Heart left ventricle (tissue), 16 donors: ENCODE results near the gene SEMA3B. TPM values are rescaled to one million over a fixed set of nuclear protein-coding genes. Genes with fewer than 3 reads are reported as not detected.
A peak's percentile ranks its signal among the peaks of the same experiment; 100 is the strongest.

Experiments
- ATAC-seq, 4 donors: fragments of 200-7000 bp; cut with Tn5 transposase; one replicate each; pipeline ENCODE4 v1.9.1; 2020 to 2022; ENCODE audit warnings: moderate library complexity in 4 of 4, mild to moderate bottlenecking in 3 of 4, moderate number of reproducible peaks in 1 of 4
- DNase-seq, 5 donors: peaks; one replicate each; pipeline ENCODE4 v3.0.0-alpha.2; 2020
- H3K27ac ChIP-seq, 12 donors: fragments of 200-600 bp; sonication (generic) in 4 of 12; one replicate each; pipeline versions ENCODE4 v1.5.0 to v1.8.0; 2016 to 2022; ENCODE audit warnings: mild to moderate bottlenecking in 2 of 12
- H3K27me3 ChIP-seq, 9 donors: fragments of 200-600 bp; sonication (generic) in 2 of 9; one replicate each; pipeline versions ENCODE4 v1.5.1 to v1.8.0; 2016 to 2022; ENCODE audit warnings: mild to moderate bottlenecking in 3 of 9
- H3K36me3 ChIP-seq, 9 donors: fragments of 200-600 bp; sonication (generic) in 2 of 9; one replicate each; pipeline versions ENCODE4 v1.5.0 to v1.8.0; 2018 to 2022; ENCODE audit warnings: mild to moderate bottlenecking in 2 of 9
- H3K4me1 ChIP-seq, 12 donors: fragments of 200-600 bp; sonication (generic) in 4 of 12; one replicate each; pipeline versions ENCODE4 v1.5.0 to v1.8.0; 2016 to 2022; ENCODE audit warnings: mild to moderate bottlenecking in 3 of 12
- H3K4me3 ChIP-seq, 12 donors: fragments of 200-600 bp; sonication (generic) in 4 of 12; one replicate each; pipeline versions ENCODE4 v1.5.0 to v1.8.0; 2017 to 2022; ENCODE audit warnings: mild to moderate bottlenecking in 9 of 12, moderate library complexity in 4 of 12
- H3K9me3 ChIP-seq, 12 donors: fragments of 200-600 bp; sonication (generic) in 4 of 12; one replicate each; pipeline versions ENCODE4 v1.5.0 to v1.8.0; 2016 to 2022; ENCODE audit warnings: mild to moderate bottlenecking in 1 of 12
- CTCF ChIP-seq, 12 donors: fragments of 200-600 bp; sonication (generic) in 4 of 12; IDR thresholded peaks; one replicate each; pipeline versions ENCODE4 v1.5.0 to v1.8.0; 2018 to 2022; ENCODE audit warnings: antibody characterized with exemption in 12 of 12, mild to moderate bottlenecking in 5 of 12
- POLR2A ChIP-seq, 2 donors: fragments of 450-650 bp; IDR thresholded peaks; one replicate each; pipeline ENCODE4 v1.6.1; 2017; ENCODE audit warnings: antibody characterized with exemption in 2 of 2, mild to moderate bottlenecking in 2 of 2, moderate library complexity in 2 of 2
- WGBS, 4 donors: extraction: QIAGEN DNeasy Blood & Tissue Kit in 2 of 4; methylation state at CpG; one replicate each; pipeline versions ENCODE4 v1.1.5 to v1.1.7; 2013 to 2018; 5-methylcytosine and 5-hydroxymethylcytosine counted together
- intact Hi-C, 10 donors: fragments of 100-400 bp; cut with DNase I; formaldehyde crosslinking; loops; one replicate each; pipeline versions ENCODE4 v1.11.1 to v1.14.2; 2022
- polyA plus RNA-seq, 2 donors: library from polyadenylated mRNA; stranded (reverse); fragments of 200-250 nt; gene quantifications; one replicate each; pipeline ENCODE4 v1.2.3, GENCODE V29; 2013
- total RNA-seq, 9 donors: library from RNA; depleted of rRNA in 2 of 9; stranded (reverse); fragments of >200 nt in 2 of 9; fragmentation: NEBNext Ultra II Directional in 3 of 9; extraction: Animal tissue kit (Norgen Biotek cat#: 25700) in 3 of 9; gene quantifications; one replicate each; pipeline versions ENCODE4 v1.1.0 to v1.2.4, GENCODE V29; 2016 to 2023
- donor health status: ischemic (EF 13 %, LVEDD 7.1; RV severe dilation, severe dysfunction).
- donor health status: healthy with polysubstance abuse.
- donor health status: DM: no; HTN: yes; CAD: no.
- donor health status: DM: no; HTN: no; CAD: no.
- donor health status: ischemic (EF 25% LVEDD 6.9; RV normal size, moderate dysfunction).
- donor health status: ischemic (EF 25% LVEDD 5.7; RV mildly dilated, moderate dysfunction).
- donor health status: healthy.
- donor health status: DM: yes; HTN: yes; CAD: no.
- donor health status: ischemic (EF 35%, LVEDD 5.7; RV mildly dilated, moderate dysfunction).
- donor health status: nonischemic (EF 11% LVEDD 7.7; RV severe dilation, severe dysfunction).
- donor health status: DM: yes; HTN: yes; CAD: no.
- donor health status: PGD.
- donor health status: ischemic (EF 29% LVEDD 5.4; RV normal size, mild dysfunction).
- donor health status: nonischemic (EF 23%, LVEDD 6.1; RV moderate dilation, normal function).

The SEMA3B gene
- total and polyA plus RNA-seq, 11 donors: 12.9 to 60.1 (median 19.3) TPM

DNA sequence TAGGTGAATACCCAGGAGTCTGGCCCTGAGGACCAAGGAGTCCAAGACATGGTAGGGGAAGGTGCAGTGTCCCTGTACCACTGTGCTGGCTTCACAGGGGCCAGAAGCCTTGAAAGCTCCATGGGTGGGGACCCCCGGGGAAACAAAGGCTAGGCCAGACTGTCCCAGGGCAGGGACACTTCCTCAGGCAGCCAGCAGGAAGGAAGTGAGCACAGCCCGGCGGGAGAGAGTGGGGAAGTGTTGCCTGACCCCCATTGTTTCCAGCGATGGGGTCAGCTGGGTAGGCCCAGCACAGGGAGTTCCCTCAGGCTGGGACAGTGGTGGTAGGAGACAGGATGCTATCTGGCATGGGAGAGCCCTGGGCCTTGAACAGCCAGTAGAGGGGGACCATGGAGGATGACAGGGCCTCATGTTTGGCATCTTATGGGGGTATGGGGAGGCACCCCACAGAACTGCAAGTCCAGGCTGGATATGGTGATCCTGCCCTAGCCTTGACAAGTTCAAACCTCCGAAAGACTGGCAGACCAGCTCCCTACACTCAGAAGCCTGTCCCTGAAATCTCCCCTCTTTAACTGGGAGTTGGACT lies 54.8 kb downstream of the SEMA3B start:
- intact Hi-C loops: loop anchor here in 9 of 10 donors (1.0 to 10.0 kb wide), 9 partner anchors 20 to 131 kb away; partner anchors contain the start of genes GNAI2 (in 3 of the 9), LSMEM2 (in 2 of the 9), GNAT1 (in 1 of the 9) and HYAL1 (in 1 of the 9)
- peak overlapping the region in 10 of 12 donors; percentile 27 to 97 (median 90) for H3K4me3 ChIP-seq
- peak; percentile 82 to 89 (median 84) for DNase-seq
- H3K27me3 ChIP-seq: no peaks in the 10 kb centered on the region
- peak; percentile 6 to 62 (median 32) for ATAC-seq
- H3K4me1 ChIP-seq: peaks cover 5 to 80% (median 57%) of the 10 kb centered on the region in 12 donors
- no peaks in the 10 kb centered on the region for H3K9me3 ChIP-seq
- peaks cover 0 to 33% (median 26%) of the 10 kb centered on the region in 9 donors for H3K36me3 ChIP-seq
- WGBS, 4 donors: 40 to 56% (median 43%) methylated on average over 4 to 5 of the region's 5 CpGs
- TF ChIP-seq POLR2A (IDR thresholded peaks at IDR 0.05) (no peak), CTCF (IDR thresholded peaks at IDR 0.05) (peak in 4 of 12 donors; percentile 6 to 17 (median 10))
- H3K27ac ChIP-seq: peak overlapping the region; percentile 93 to 99 (median 98)

- H3K27me3 ChIP-seq: no peaks in the 10 kb centered on the region
- peak; percentile 4 to 20 (median 8) for ATAC-seq
- peaks cover 0 to 30% (median 23%) of the 10 kb centered on the region in 9 donors for H3K36me3 ChIP-seq
- peak; percentile 70 to 87 (median 80) for DNase-seq
- intact Hi-C loops: loop anchor here in 9 of 10 donors (1.0 to 10.0 kb wide), 9 partner anchors 32 to 132 kb away; partner anchors contain the start of genes GNAI2 (in 3 of the 9), LSMEM2 (in 2 of the 9), GNAT1 (in 1 of the 9) and IFRD2 (in 1 of the 9)
- peaks cover 5 to 72% (median 52%) of the 10 kb centered on the region in 12 donors for H3K4me1 ChIP-seq
- peak overlapping the region; percentile 93 to 99 (median 98) for H3K27ac ChIP-seq
- WGBS, 4 donors: 8 to 47% (median 32%) methylated on average over 3 to 4 of the region's 4 CpGs
- H3K4me3 ChIP-seq: peak overlapping the region in 4 of 12 donors; percentile 4 to 10 (median 6)
- peak; percentile 76 to 92 (median 86) for TF ChIP-seq CTCF (IDR thresholded peaks at IDR 0.05)
- no peak for TF ChIP-seq POLR2A (IDR thresholded peaks at IDR 0.05)
- no peaks in the 10 kb centered on the region for H3K9me3 ChIP-seq
Observed at GRCh38 chr3:50324351-50325112, 55.6 kb downstream of the SEMA3B start.

DNA sequence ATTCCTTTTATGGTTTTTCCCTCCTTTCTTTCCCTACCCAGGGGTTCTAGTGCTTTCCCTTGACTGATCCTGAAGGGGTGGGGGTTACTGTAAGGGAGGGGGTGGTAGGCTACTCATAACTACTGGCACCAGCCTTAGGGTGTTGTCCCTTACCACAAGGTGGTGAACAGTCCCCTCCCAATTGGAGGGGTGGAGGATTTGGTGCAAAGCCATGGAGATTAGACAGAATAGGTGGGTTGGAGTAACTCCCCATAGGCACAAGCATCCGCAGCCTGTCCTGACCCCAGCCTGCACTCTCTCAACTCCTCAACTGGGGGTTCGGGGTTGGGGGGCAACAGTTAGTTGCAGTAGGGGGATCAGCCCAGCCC lies 56.1 kb downstream of the SEMA3B start:
- Histone ChIP-seq H3K27me3 (no peaks in the 10 kb centered on the region), H3K4me1 (peaks cover 5 to 66% (median 47%) of the 10 kb centered on the region in 12 donors), H3K36me3 (peaks cover 0 to 30% (median 24%) of the 10 kb centered on the region in 9 donors), H3K27ac (peak overlapping the region; percentile 9 to 99 (median 98)), H3K9me3 (no peaks in the 10 kb centered on the region), H3K4me3 (no peak overlapping the region)
- WGBS, 4 donors: 63 to 91% (median 88%) methylated on average over 1 to 2 of the region's 2 CpGs
- TF ChIP-seq POLR2A (IDR thresholded peaks at IDR 0.05): no peak
- intact Hi-C loops: loop anchor here in 5 of 10 donors (2.0 to 10.0 kb wide), 5 partner anchors 33 to 98 kb away; partner anchors contain the start of genes LSMEM2 (in 2 of the 5) and IFRD2 (in 1 of the 5)
- ATAC-seq (no peak), DNase-seq (peak in 1 of 5 donors; percentile 10)

DNA sequence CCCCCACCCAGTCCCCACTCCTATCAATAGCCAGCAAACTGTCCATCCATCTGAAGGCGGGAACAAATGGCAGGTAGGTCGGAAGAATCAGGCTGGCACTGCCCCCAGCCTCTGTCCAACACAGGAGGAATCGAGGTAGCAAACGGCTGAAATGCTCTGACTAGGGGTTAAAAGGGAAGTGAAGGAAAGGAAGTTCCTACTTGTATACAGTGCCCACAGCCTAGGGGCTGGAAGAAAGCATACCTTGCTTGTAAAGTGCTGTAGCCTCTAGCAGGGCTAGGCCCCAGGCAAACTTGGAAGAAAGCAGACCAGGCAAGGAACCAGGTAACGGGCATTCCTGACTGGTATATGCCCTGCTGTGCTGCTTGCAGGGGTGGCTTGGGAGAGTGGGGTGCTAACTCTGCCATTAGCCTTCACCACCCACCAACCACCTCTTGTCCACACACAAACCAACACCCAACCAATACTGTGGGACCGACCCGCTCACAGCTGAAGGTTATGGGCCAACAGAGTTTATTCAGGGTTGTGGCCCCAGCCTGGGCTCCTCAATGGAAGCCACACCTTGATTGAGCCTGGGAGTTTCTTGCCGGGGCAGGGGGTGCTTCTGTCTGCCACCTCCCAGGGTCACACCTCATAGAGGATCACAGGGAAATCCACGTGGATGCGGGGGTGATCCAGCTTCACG lies 56.7 kb downstream of the SEMA3B start:
- intact Hi-C loops: loop anchor here in 5 of 10 donors (2.0 to 10.0 kb wide), 5 partner anchors 33 to 99 kb away; partner anchors contain the start of genes LSMEM2 (in 2 of the 5) and IFRD2 (in 1 of the 5)
- H3K9me3 ChIP-seq: no peaks in the 10 kb centered on the region
- no peak overlapping the region for H3K4me3 ChIP-seq
- H3K4me1 ChIP-seq: peaks cover 5 to 61% (median 42%) of the 10 kb centered on the region in 12 donors
- no peak for TF ChIP-seq CTCF (IDR thresholded peaks at IDR 0.05)
- TF ChIP-seq POLR2A (IDR thresholded peaks at IDR 0.05): no peak
- H3K27me3 ChIP-seq: no peaks in the 10 kb centered on the region
- peaks cover 0 to 35% (median 29%) of the 10 kb centered on the region in 9 donors for H3K36me3 ChIP-seq
- WGBS, 4 donors: 82 to 90% (median 86%) methylated on average over 11 of the region's 11 CpGs
- ATAC-seq (no peak), DNase-seq (peak in 3 of 5 donors; percentile 10 to 25 (median 23))
- H3K27ac ChIP-seq: peak overlapping the region in 11 of 12 donors; percentile 9 to 99 (median 98)
